ENCODE data around the gene TFDP1. TPM values are rescaled to one million over a fixed set of nuclear protein-coding genes. Genes with fewer than 3 reads are reported as not detected.

Gene TFDP1
- total RNA-seq, 4 donors from 2014 or later = 21.9 to 49.0 (median 29.2) TPM

GRCh38 chr13:113630296-113630695 lies 45.7 kb downstream of the TFDP1 start:
- no peak for ATAC-seq
- Histone ChIP-seq H3K36me3 (peaks cover 0 to 75% of the 10 kb centered on the region in 2 donors), H3K27ac (no peak overlapping the region), H3K4me1 (no peaks in the 10 kb centered on the region), H3K9me3 (no peaks in the 10 kb centered on the region), H3K4me3 (no peak overlapping the region), H3K27me3 (no peaks in the 10 kb centered on the region)
- 86 to 87% methylated on average over 8 to 10 of the region's 11 CpGs for WGBS, 2 donors (ENCODE audit: low coverage in 1 of 2)
- TF ChIP-seq EP300 (IDR thresholded peaks at IDR 0.05) (no peak), POLR2AphosphoS5 (IDR thresholded peaks at IDR 0.05) (no peak), CTCF (IDR thresholded peaks at IDR 0.05) (no peak), POLR2A (IDR thresholded peaks at IDR 0.05) (no peak)

GRCh38 chr13:113630804-113631203 lies 46.3 kb downstream of the TFDP1 start:
- no peak for TF ChIP-seq POLR2A (IDR thresholded peaks at IDR 0.05)
- Histone ChIP-seq H3K27me3 (no peaks in the 10 kb centered on the region), H3K4me3 (no peak overlapping the region), H3K4me1 (no peaks in the 10 kb centered on the region), H3K9me3 (no peaks in the 10 kb centered on the region), H3K27ac (no peak overlapping the region), H3K36me3 (peaks cover 0 to 80% of the 10 kb centered on the region in 2 donors)
- ATAC-seq = no peak
- no CpG with 5 or more reads among the region's 6 CpGs for WGBS, 2 donors (ENCODE audit: low coverage in 1 of 2)

GRCh38 chr13:113631341-113632095 lies 47.0 kb downstream of the TFDP1 start:
- TF ChIP-seq CTCF (IDR thresholded peaks at IDR 0.05) = no peak
- no peak for TF ChIP-seq POLR2A (IDR thresholded peaks at IDR 0.05)
- no peak for TF ChIP-seq POLR2AphosphoS5 (IDR thresholded peaks at IDR 0.05)
- TF ChIP-seq EP300 (IDR thresholded peaks at IDR 0.05) = no peak
- no peak for ATAC-seq
- no peaks in the 10 kb centered on the region for H3K9me3 ChIP-seq
- peaks cover 0 to 87% of the 10 kb centered on the region in 2 donors for H3K36me3 ChIP-seq
- no peak overlapping the region for H3K4me3 ChIP-seq
- no peaks in the 10 kb centered on the region for H3K27me3 ChIP-seq
- no peak overlapping the region for H3K27ac ChIP-seq
- H3K4me1 ChIP-seq = no peaks in the 10 kb centered on the region
- WGBS, 2 donors (ENCODE audit: low coverage in 1 of 2) = 93 to 96% methylated on average over 11 to 21 of the region's 42 CpGs

GRCh38 chr13:113632706-113633484 lies 48.3 kb downstream of the TFDP1 start:
- H3K4me1 ChIP-seq = no peaks in the 10 kb centered on the region
- no peaks in the 10 kb centered on the region for H3K9me3 ChIP-seq
- H3K36me3 ChIP-seq = peaks cover 0 to 93% of the 10 kb centered on the region in 2 donors
- no peak overlapping the region for H3K4me3 ChIP-seq
- no peak overlapping the region for H3K27ac ChIP-seq
- ATAC-seq = no peak
- TF ChIP-seq POLR2AphosphoS5 (IDR thresholded peaks at IDR 0.05) = no peak
- no peak for TF ChIP-seq CTCF (IDR thresholded peaks at IDR 0.05)
- TF ChIP-seq EP300 (IDR thresholded peaks at IDR 0.05) = no peak
- no peak for TF ChIP-seq POLR2A (IDR thresholded peaks at IDR 0.05)
- WGBS, 2 donors (ENCODE audit: low coverage in 1 of 2) = 94 to 97% methylated on average over 15 to 24 of the region's 38 CpGs
- no peaks in the 10 kb centered on the region for H3K27me3 ChIP-seq

GRCh38 chr13:113633485-113633873 lies 48.9 kb downstream of the TFDP1 start:
- Histone ChIP-seq H3K27me3 (no peaks in the 10 kb centered on the region), H3K4me1 (no peaks in the 10 kb centered on the region), H3K27ac (no peak overlapping the region), H3K4me3 (no peak overlapping the region), H3K9me3 (no peaks in the 10 kb centered on the region), H3K36me3 (peaks cover 0 to 94% of the 10 kb centered on the region in 2 donors)
- no peak for ATAC-seq
- TF ChIP-seq POLR2AphosphoS5 (IDR thresholded peaks at IDR 0.05) (no peak), POLR2A (IDR thresholded peaks at IDR 0.05) (no peak), CTCF (IDR thresholded peaks at IDR 0.05) (no peak), EP300 (IDR thresholded peaks at IDR 0.05) (no peak)
- WGBS, 2 donors (ENCODE audit: low coverage in 1 of 2) = 75 to 96% methylated on average over 2 to 14 of the region's 18 CpGs

Data from gastroesophageal sphincter (tissue), 4 donors.